Tibial artery (tissue), 4 donors: ENCODE measurements around the gene CERK.
"Not testable (repeated sequence)": the region's sequence is repeated elsewhere in the genome, so short reads cannot be mapped to it uniquely, and the experiment has no call there.

Experiments used
- DNase-seq, 2 donors: peaks; one replicate each; pipeline ENCODE4 v3.0.0-alpha.2; 2019
- H3K27ac ChIP-seq, 2 donors: fragments of 200-600 bp; sonication (generic) in 1 of 2; 1 replicate in 1 of 2; 2 replicates in 1 of 2; pipeline ENCODE4 v1.5.1; 2018 to 2019; ENCODE audit warnings: mild to moderate bottlenecking in 1 of 2
- H3K27me3 ChIP-seq, 2 donors: fragments of 200-600 bp; sonication (generic) in 1 of 2; one replicate each; pipeline versions ENCODE4 v1.5.1 to v1.6.0; 2016 to 2019
- H3K36me3 ChIP-seq, 3 donors: fragments of 200-600 bp; sonication (generic) in 2 of 3; one replicate each; pipeline ENCODE4 v1.5.1; 2016 to 2019; ENCODE audit warnings: mild to moderate bottlenecking in 2 of 3
- H3K4me1 ChIP-seq, 4 donors: fragments of 200-600 bp; sonication (generic) in 2 of 4; 1 replicate in 3 of 4; 2 replicates in 1 of 4; pipeline ENCODE4 v1.5.1; 2016 to 2019
- H3K4me3 ChIP-seq, 2 donors: fragments of 200-600 bp; sonication (generic) in 1 of 2; 1 replicate in 1 of 2; 2 replicates in 1 of 2; pipeline ENCODE4 v1.5.1; 2018 to 2019; ENCODE audit warnings: mild to moderate bottlenecking in 2 of 2
- H3K9me3 ChIP-seq, 3 donors: fragments of 200-600 bp; sonication (generic) in 1 of 3; one replicate each; pipeline ENCODE4 v1.5.1; 2016 to 2019
- CTCF ChIP-seq, 2 experiments: fragments of 200-600 bp in 1 of 2; fragments of 450-650 bp in 1 of 2; IDR thresholded peaks; one replicate each; pipeline ENCODE4 v1.5.1; 2017 to 2019; ENCODE audit warnings: antibody characterized with exemption in 2 of 2, mild to moderate bottlenecking in 1 of 2, moderate library complexity in 1 of 2
- intact Hi-C: fragments of 100-400 bp; cut with DNase I; formaldehyde crosslinking; loops from one replicate; pipeline ENCODE4 v1.15.0; 2023; ENCODE audit warnings: low total_unique reads

CERK gene

GRCh38 chr22:46639843-46640242 is 98.2 kb downstream of the CERK start:
- H3K4me1 ChIP-seq: peaks cover 0 to 2% (median 0%) of the 10 kb centered on the region in 4 donors
- H3K27ac ChIP-seq: no peak overlapping the region
- intact Hi-C loops: no loop called here
- TF ChIP-seq CTCF (IDR thresholded peaks at IDR 0.05): no peak
- no peaks in the 10 kb centered on the region for H3K9me3 ChIP-seq
- no peaks in the 10 kb centered on the region for H3K27me3 ChIP-seq
- DNase-seq: no peak
- H3K4me3 ChIP-seq: no peak overlapping the region
- peaks cover 0 to 5% (median 0%) of the 10 kb centered on the region in 3 donors for H3K36me3 ChIP-seq

- no peak for TF ChIP-seq CTCF (IDR thresholded peaks at IDR 0.05)
- Histone ChIP-seq H3K36me3 (peaks cover 0 to 5% (median 0%) of the 10 kb centered on the region in 3 donors), H3K9me3 (no peaks in the 10 kb centered on the region), H3K4me1 (peaks cover 0 to 2% (median 0%) of the 10 kb centered on the region in 4 donors), H3K27ac (no peak overlapping the region), H3K4me3 (no peak overlapping the region), H3K27me3 (no peaks in the 10 kb centered on the region)
- intact Hi-C loops: no loop called here
- peak in 1 of 2 donors; percentile 32 for DNase-seq
Measured at GRCh38 chr22:46638601-46639431, 99.2 kb downstream of the CERK start.

GRCh38 chr22:46637711-46638600 is 100.1 kb downstream of the CERK start:
- peaks cover 0 to 5% (median 0%) of the 10 kb centered on the region in 3 donors for H3K36me3 ChIP-seq
- intact Hi-C loops: no loop called here
- H3K9me3 ChIP-seq: no peaks in the 10 kb centered on the region
- TF ChIP-seq CTCF (IDR thresholded peaks at IDR 0.05): no peak
- no peak overlapping the region for H3K4me3 ChIP-seq
- H3K27me3 ChIP-seq: no peaks in the 10 kb centered on the region
- H3K27ac ChIP-seq: no peak overlapping the region
- peaks cover 0 to 2% (median 0%) of the 10 kb centered on the region in 4 donors for H3K4me1 ChIP-seq
- no peak for DNase-seq

- Histone ChIP-seq H3K4me3 (no peak overlapping the region), H3K36me3 (peaks cover 0 to 5% (median 0%) of the 10 kb centered on the region in 3 donors), H3K27me3 (no peaks in the 10 kb centered on the region), H3K9me3 (no peaks in the 10 kb centered on the region), H3K4me1 (peaks cover 0 to 2% (median 0%) of the 10 kb centered on the region in 4 donors), H3K27ac (no peak overlapping the region)
- intact Hi-C loops: no loop called here
- no peak for TF ChIP-seq CTCF (IDR thresholded peaks at IDR 0.05)
- no peak for DNase-seq
Measured at GRCh38 chr22:46636221-46637002, 101.6 kb downstream of the CERK start.

- Histone ChIP-seq H3K4me3 (no peak overlapping the region), H3K4me1 (peaks cover 0 to 2% (median 0%) of the 10 kb centered on the region in 4 donors), H3K27ac (no peak overlapping the region), H3K27me3 (no peaks in the 10 kb centered on the region), H3K36me3 (peaks cover 0 to 6% (median 0%) of the 10 kb centered on the region in 3 donors), H3K9me3 (no peaks in the 10 kb centered on the region)
- no peak for DNase-seq
- intact Hi-C loops: no loop called here
- TF ChIP-seq CTCF (IDR thresholded peaks at IDR 0.05): no peak
Measured at GRCh38 chr22:46635756-46636155, 102.3 kb downstream of the CERK start.

- intact Hi-C loops: not testable (repeated sequence)
Measured at GRCh38 chr22:46634973-46635685, 102.9 kb downstream of the CERK start.

More at GRCh38 chr22:46634973-46635685, 102.9 kb downstream of the CERK start:
- H3K36me3 ChIP-seq: peaks cover 0 to 11% (median 0%) of the 10 kb centered on the region in 3 donors
- not testable (repeated sequence) for H3K9me3 ChIP-seq, H3K4me3 ChIP-seq, H3K27me3 ChIP-seq, H3K4me1 ChIP-seq, DNase-seq, H3K27ac ChIP-seq
